ENCODE data around the gene FAM193B. TPM values are rescaled to one million over a fixed set of nuclear protein-coding genes. Genes with fewer than 3 reads are reported as not detected.

Gene FAM193B
- total and polyA plus RNA-seq, 2 of the 13 experiments (the other 11 are each of a cell fraction or from before 2014, with no cell fraction given), result 21.2 to 40.9 TPM

DNA sequence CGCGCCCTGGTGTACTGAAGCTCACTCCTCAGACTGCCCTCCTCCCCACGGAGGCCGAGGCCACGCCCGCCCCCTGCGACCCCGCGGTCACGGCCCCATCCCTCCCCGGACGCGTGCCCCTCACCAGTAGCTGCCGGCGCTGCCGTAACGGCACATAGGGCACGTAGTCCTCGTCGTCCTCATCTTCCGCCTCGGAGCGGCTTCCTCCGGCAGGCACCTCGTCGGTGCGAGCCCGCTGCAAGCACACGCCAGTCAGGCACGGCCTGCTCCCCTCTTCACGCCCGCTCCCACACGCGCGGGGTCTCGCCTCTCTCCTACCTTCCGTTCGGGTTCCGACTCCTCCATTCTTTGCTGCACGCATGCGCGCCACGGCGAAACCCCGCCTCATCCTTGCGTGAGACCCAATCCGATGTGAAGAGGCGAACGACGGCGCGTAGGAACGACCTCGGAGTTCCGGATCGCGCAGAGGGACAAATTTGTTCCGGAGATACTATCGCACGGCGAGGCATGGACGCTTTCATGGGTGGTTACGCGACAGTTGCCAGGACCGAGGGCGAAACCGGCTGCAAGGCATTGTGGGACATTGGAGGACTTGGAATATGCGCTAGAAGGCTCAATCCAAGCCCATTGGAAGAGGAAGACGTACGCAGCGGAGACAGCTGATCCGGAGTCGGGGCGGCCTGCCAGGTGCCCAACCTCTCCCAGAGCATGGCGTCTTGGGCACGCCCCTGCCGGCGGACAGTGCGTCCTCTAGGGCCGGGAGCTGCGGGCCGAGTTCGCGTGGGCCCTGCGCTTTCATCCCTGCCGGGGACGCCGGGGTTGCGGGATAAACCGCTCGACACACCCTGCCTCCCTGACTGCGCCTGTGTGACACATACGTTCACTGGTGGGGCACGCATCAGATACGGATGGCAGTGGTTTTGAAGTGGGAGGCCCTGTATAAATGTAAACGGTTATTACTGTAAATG, 37.5 kb downstream of the FAM193B start, which contains the start of gene DDX41 (continued):
- TF ChIP-seq, protein P1, sequence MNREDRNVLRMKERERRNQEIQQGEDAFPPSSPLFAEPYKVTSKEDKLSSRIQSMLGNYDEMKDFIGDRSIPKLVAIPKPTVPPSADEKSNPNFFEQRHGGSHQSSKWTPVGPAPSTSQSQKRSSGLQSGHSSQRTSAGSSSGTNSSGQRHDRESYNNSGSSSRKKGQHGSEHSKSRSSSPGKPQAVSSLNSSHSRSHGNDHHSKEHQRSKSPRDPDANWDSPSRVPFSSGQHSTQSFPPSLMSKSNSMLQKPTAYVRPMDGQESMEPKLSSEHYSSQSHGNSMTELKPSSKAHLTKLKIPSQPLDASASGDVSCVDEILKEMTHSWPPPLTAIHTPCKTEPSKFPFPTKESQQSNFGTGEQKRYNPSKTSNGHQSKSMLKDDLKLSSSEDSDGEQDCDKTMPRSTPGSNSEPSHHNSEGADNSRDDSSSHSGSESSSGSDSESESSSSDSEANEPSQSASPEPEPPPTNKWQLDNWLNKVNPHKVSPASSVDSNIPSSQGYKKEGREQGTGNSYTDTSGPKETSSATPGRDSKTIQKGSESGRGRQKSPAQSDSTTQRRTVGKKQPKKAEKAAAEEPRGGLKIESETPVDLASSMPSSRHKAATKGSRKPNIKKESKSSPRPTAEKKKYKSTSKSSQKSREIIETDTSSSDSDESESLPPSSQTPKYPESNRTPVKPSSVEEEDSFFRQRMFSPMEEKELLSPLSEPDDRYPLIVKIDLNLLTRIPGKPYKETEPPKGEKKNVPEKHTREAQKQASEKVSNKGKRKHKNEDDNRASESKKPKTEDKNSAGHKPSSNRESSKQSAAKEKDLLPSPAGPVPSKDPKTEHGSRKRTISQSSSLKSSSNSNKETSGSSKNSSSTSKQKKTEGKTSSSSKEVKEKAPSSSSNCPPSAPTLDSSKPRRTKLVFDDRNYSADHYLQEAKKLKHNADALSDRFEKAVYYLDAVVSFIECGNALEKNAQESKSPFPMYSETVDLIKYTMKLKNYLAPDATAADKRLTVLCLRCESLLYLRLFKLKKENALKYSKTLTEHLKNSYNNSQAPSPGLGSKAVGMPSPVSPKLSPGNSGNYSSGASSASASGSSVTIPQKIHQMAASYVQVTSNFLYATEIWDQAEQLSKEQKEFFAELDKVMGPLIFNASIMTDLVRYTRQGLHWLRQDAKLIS (CRISPR knock-in tag; IDR thresholded peaks at IDR 0.05), result no peak
- TF ChIP-seq ZNF446 (CRISPR knock-in tag; IDR thresholded peaks at IDR 0.05) (no peak), ZNF562 (CRISPR knock-in tag; IDR thresholded peaks at IDR 0.05; ENCODE audit: borderline replicate concordance) (no peak), ZFY (CRISPR knock-in tag; IDR thresholded peaks at IDR 0.05) (peak; percentile 83), ZNF205 (CRISPR knock-in tag; IDR thresholded peaks at IDR 0.05) (peak; percentile 85; the same call in 1 of the 2 replicates), TOE1 (CRISPR knock-in tag; IDR thresholded peaks at IDR 0.05) (peak; percentile 87), KDM2A (CRISPR knock-in tag; IDR thresholded peaks at IDR 0.05; ENCODE audit: borderline replicate concordance, low read depth) (peak; percentile 99), HDAC2 (CRISPR knock-in tag; IDR thresholded peaks at IDR 0.05) (peak; percentile 97), KLF15 (CRISPR knock-in tag; IDR thresholded peaks at IDR 0.05; ENCODE audit: borderline replicate concordance) (no peak), ZNF550 (CRISPR knock-in tag; IDR thresholded peaks at IDR 0.05; ENCODE audit: borderline replicate concordance) (peak; percentile 26; the same call in 1 of the 2 replicates), ZNF296 (CRISPR knock-in tag; conservative IDR thresholded peaks at IDR 0.05) (no peak), NONO (IDR thresholded peaks at IDR 0.05) (no peak), NONO (CRISPR knock-in tag; conservative IDR thresholded peaks at IDR 0.05) (peak; percentile 98), KDM3A (CRISPR knock-in tag; IDR thresholded peaks at IDR 0.05; ENCODE audit: low read depth) (0 out of 2 replicates have a peak, but pooled peaks have one; percentile 76)
- TF ChIP-seq, protein P2, sequence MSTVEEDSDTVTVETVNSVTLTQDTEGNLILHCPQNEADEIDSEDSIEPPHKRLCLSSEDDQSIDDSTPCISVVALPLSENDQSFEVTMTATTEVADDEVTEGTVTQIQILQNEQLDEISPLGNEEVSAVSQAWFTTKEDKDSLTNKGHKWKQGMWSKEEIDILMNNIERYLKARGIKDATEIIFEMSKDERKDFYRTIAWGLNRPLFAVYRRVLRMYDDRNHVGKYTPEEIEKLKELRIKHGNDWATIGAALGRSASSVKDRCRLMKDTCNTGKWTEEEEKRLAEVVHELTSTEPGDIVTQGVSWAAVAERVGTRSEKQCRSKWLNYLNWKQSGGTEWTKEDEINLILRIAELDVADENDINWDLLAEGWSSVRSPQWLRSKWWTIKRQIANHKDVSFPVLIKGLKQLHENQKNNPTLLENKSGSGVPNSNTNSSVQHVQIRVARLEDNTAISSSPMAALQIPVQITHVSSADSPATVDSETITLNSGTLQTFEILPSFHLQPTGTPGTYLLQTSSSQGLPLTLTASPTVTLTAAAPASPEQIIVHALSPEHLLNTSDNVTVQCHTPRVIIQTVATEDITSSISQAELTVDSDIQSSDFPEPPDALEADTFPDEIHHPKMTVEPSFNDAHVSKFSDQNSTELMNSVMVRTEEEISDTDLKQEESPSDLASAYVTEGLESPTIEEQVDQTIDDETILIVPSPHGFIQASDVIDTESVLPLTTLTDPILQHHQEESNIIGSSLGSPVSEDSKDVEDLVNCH (CRISPR knock-in tag; IDR thresholded peaks at IDR 0.05), result no peak
- TF ChIP-seq, protein P3, sequence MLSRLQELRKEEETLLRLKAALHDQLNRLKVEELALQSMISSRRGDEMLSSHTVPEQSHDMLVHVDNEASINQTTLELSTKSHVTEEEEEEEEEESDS (CRISPR knock-in tag; IDR thresholded peaks at IDR 0.05; ENCODE audit: borderline replicate concordance), result no peak
- TF ChIP-seq, protein P4, sequence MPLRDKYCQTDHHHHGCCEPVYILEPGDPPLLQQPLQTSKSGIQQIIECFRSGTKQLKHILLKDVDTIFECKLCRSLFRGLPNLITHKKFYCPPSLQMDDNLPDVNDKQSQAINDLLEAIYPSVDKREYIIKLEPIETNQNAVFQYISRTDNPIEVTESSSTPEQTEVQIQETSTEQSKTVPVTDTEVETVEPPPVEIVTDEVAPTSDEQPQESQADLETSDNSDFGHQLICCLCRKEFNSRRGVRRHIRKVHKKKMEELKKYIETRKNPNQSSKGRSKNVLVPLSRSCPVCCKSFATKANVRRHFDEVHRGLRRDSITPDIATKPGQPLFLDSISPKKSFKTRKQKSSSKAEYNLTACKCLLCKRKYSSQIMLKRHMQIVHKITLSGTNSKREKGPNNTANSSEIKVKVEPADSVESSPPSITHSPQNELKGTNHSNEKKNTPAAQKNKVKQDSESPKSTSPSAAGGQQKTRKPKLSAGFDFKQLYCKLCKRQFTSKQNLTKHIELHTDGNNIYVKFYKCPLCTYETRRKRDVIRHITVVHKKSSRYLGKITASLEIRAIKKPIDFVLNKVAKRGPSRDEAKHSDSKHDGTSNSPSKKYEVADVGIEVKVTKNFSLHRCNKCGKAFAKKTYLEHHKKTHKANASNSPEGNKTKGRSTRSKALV (CRISPR knock-in tag; IDR thresholded peaks at IDR 0.05), result 0 out of 2 replicates have a peak, but pooled peaks have one; percentile 46
- TF ChIP-seq, protein P5, sequence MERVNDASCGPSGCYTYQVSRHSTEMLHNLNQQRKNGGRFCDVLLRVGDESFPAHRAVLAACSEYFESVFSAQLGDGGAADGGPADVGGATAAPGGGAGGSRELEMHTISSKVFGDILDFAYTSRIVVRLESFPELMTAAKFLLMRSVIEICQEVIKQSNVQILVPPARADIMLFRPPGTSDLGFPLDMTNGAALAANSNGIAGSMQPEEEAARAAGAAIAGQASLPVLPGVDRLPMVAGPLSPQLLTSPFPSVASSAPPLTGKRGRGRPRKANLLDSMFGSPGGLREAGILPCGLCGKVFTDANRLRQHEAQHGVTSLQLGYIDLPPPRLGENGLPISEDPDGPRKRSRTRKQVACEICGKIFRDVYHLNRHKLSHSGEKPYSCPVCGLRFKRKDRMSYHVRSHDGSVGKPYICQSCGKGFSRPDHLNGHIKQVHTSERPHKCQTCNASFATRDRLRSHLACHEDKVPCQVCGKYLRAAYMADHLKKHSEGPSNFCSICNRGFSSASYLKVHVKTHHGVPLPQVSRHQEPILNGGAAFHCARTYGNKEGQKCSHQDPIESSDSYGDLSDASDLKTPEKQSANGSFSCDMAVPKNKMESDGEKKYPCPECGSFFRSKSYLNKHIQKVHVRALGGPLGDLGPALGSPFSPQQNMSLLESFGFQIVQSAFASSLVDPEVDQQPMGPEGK (CRISPR knock-in tag; IDR thresholded peaks at IDR 0.05), result peak; percentile 57
